ENCODE measurements around the gene PHTF1. TPM values are rescaled to one million over a fixed set of nuclear protein-coding genes. Genes with fewer than 3 reads are reported as not detected.
A peak's percentile ranks its signal among the peaks of the same experiment; 100 is the strongest.

The PHTF1 gene
- total and polyA plus RNA-seq, 12 donors = 4.9 to 14.8 (median 9.6) TPM

DNA sequence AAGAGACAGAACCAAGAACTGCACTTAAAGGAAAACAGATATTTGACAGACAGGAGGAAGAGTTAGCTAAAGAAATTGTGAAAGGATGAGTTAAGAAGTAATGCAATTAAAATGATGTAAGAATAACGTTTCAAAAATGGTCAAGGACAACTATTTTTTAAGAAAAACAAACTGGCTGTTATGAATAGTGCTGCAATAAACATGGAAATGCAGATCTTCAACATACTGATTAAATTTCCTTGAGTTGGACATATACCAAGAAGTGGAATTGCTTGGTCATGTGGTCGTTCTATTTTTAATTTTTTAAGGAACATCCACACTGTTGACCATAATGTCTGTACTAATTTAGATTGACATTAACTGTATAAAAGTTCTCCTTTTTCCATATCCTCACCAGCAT lies 23.1 kb upstream of the PHTF1 start:
- no peak for DNase-seq
- H3K4me3 ChIP-seq = no peak overlapping the region
- intact Hi-C loops (cut with DNase I) = no loop called here
- H3K27me3 ChIP-seq = no peaks in the 10 kb centered on the region
- H3K27ac ChIP-seq = peak overlapping the region in 6 of 10 donors; percentile 13 to 78 (median 26)
- H3K4me1 ChIP-seq = peaks cover 14 to 71% (median 53%) of the 10 kb centered on the region in 9 donors
- ATAC-seq = peak in 2 of 8 donors; percentile 24 to 51
- peaks cover 0 to 3% (median 0%) of the 10 kb centered on the region in 11 donors for H3K9me3 ChIP-seq
- H3K36me3 ChIP-seq = peaks cover 0 to 6% (median 0%) of the 10 kb centered on the region in 9 donors
- WGBS, 2 donors = 9% methylated on average over 2 of the region's 2 CpGs
- TF ChIP-seq, protein P1, sequence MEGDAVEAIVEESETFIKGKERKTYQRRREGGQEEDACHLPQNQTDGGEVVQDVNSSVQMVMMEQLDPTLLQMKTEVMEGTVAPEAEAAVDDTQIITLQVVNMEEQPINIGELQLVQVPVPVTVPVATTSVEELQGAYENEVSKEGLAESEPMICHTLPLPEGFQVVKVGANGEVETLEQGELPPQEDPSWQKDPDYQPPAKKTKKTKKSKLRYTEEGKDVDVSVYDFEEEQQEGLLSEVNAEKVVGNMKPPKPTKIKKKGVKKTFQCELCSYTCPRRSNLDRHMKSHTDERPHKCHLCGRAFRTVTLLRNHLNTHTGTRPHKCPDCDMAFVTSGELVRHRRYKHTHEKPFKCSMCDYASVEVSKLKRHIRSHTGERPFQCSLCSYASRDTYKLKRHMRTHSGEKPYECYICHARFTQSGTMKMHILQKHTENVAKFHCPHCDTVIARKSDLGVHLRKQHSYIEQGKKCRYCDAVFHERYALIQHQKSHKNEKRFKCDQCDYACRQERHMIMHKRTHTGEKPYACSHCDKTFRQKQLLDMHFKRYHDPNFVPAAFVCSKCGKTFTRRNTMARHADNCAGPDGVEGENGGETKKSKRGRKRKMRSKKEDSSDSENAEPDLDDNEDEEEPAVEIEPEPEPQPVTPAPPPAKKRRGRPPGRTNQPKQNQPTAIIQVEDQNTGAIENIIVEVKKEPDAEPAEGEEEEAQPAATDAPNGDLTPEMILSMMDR (IDR thresholded peaks at IDR 0.05) = no peak

DNA sequence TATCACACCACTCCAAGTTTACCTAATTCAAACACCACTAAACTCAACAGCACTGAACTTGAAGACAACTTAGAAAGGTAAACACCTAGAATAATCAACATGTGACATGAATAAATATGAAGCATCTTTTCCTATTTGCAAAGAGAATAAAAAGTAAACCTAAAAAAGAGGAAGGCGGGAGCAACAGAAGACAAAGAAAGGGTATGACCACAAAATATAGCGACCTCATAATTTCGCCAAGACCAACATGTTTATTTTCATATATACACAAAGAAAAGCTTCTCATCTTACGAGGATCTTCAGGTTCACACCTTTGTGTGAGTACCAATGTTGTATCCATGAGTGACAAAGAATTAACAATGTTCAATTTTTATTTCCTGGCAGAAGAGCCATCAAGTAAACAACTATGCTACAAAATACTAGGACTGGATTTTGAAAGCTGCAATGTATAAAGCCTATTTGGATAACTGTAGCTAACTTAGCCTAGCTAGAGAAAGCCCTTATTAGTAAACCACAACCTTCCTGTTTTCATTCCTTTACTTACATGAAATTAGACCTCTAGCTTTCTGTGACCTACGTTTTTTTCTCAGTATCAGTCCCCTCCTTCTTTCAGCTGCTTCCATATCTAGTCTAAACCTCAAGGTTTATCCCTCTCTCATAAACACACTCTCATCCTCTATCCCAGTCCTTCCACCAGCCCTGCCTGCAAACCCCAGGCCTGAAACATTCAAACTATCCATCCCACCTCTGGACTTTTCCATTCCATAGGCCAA lies 21.3 kb upstream of the PHTF1 start:
- Histone ChIP-seq H3K9me3 (peaks cover 0 to 3% (median 0%) of the 10 kb centered on the region in 11 donors), H3K4me3 (no peak overlapping the region), H3K4me1 (peaks cover 12 to 62% (median 47%) of the 10 kb centered on the region in 9 donors), H3K27me3 (no peaks in the 10 kb centered on the region), H3K36me3 (peaks cover 0 to 24% (median 8%) of the 10 kb centered on the region in 9 donors), H3K27ac (peak overlapping the region in 1 of 10 donors; percentile 78)
- ATAC-seq = no peak
- no peak for DNase-seq
- TF ChIP-seq, protein P1 (IDR thresholded peaks at IDR 0.05) = no peak
- intact Hi-C loops (cut with DNase I) = no loop called here
- WGBS, 2 donors = 81% methylated on average over 5 of the region's 5 CpGs

GRCh38 chr1:113779542-113779941 lies 20.3 kb upstream of the PHTF1 start:
- peak overlapping the region in 1 of 10 donors; percentile 78 for H3K27ac ChIP-seq
- WGBS, 2 donors = 92 to 95% methylated on average over 6 of the region's 6 CpGs
- TF ChIP-seq, protein P1 (IDR thresholded peaks at IDR 0.05) = no peak

DNA sequence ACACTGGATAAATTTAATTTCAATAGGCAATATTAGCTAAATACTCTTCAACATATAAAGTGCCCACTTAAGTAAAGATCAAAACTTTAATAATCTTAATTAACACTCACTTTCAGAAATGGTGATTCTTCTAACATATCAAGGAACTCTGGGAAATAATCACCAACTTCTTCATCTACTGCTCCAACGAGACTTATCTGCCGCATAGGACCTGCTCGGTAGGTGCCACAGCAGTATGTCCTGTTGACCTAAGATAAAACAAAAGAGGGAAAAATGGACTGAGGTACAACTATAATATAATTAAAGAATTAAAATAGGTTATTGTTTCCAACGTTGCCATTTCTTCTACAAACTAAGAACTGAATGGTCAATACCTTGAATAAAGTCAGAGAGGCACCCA lies 18.3 kb upstream of the PHTF1 start:
- Histone ChIP-seq H3K36me3 (peaks cover 0 to 54% (median 8%) of the 10 kb centered on the region in 9 donors), H3K27ac (no peak overlapping the region), H3K4me3 (no peak overlapping the region), H3K27me3 (no peaks in the 10 kb centered on the region), H3K4me1 (peaks cover 2 to 32% (median 18%) of the 10 kb centered on the region in 9 donors), H3K9me3 (peaks cover 0 to 3% (median 0%) of the 10 kb centered on the region in 11 donors)
- intact Hi-C loops (cut with DNase I) = no loop called here
- TF ChIP-seq, protein P1 (IDR thresholded peaks at IDR 0.05) = no peak
- ATAC-seq (no peak), DNase-seq (no peak)
- 86 to 95% methylated on average over 4 of the region's 4 CpGs for WGBS, 2 donors

More at GRCh38 chr1:113779542-113779941, 20.3 kb upstream of the PHTF1 start:
- H3K4me3 ChIP-seq = no peak overlapping the region
- peaks cover 0 to 34% (median 8%) of the 10 kb centered on the region in 9 donors for H3K36me3 ChIP-seq
- H3K4me1 ChIP-seq = peaks cover 10 to 51% (median 37%) of the 10 kb centered on the region in 9 donors
- ATAC-seq (no peak), DNase-seq (no peak)
- intact Hi-C loops (cut with DNase I) = no loop called here
- H3K9me3 ChIP-seq = peaks cover 0 to 3% (median 0%) of the 10 kb centered on the region in 11 donors
- no peaks in the 10 kb centered on the region for H3K27me3 ChIP-seq
